B cell (primary cell): Measurements from ENCODE around the gene ATG7.

Experiments used
- EZH2 ChIP-seq: IDR thresholded peaks from 2 replicates; pipeline ENCODE4 v1.6.1; 2012; ENCODE audit warnings: borderline replicate concordance, low read depth, mild to moderate bottlenecking, moderate library complexity, low read length; ENCODE audit not compliant: insufficient read depth, poor library complexity, severe bottlenecking
- TF ChIP-seq, protein P1 (sequence below): fragments of 200-600 bp; IDR thresholded peaks from one replicate; pipeline ENCODE4 v1.8.0; 2022; ENCODE audit warnings: antibody characterized with exemption, mild to moderate bottlenecking

DNA sequence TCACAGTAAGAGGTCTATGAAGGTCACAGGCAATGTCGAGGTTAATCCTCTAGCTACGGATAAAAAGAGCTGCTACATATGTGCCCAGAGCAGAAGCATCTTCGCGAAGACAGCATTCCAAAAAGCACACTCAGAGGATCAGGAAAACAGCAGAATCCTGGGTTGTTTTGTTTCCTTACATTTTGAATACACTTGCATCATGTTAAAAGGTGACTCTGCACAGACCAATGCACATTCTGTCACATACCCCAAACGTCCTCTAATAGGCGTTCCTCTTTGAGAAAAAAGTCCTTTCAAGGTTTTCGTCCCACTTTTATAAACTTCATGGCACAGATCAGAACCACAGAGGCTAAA, 318.8 kb downstream of the ATG7 start:
- TF ChIP-seq, protein P1, sequence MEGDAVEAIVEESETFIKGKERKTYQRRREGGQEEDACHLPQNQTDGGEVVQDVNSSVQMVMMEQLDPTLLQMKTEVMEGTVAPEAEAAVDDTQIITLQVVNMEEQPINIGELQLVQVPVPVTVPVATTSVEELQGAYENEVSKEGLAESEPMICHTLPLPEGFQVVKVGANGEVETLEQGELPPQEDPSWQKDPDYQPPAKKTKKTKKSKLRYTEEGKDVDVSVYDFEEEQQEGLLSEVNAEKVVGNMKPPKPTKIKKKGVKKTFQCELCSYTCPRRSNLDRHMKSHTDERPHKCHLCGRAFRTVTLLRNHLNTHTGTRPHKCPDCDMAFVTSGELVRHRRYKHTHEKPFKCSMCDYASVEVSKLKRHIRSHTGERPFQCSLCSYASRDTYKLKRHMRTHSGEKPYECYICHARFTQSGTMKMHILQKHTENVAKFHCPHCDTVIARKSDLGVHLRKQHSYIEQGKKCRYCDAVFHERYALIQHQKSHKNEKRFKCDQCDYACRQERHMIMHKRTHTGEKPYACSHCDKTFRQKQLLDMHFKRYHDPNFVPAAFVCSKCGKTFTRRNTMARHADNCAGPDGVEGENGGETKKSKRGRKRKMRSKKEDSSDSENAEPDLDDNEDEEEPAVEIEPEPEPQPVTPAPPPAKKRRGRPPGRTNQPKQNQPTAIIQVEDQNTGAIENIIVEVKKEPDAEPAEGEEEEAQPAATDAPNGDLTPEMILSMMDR = no peak
- TF ChIP-seq EZH2 = no peak
